Activated naive CD4-positive, alpha-beta T cell treated with anti-CD3 and anti-CD28 coated beads for 36 hours (primary cell): ENCODE results near the gene GTF2F2. TPM values are rescaled to one million over a fixed set of nuclear protein-coding genes. Genes with fewer than 3 reads are reported as not detected.

Experiments
- CTCF ChIA-PET: fragments of 350-600 bp; sonication (Branson Sonifier 250); formaldehyde crosslinking; loops from one replicate; lab custom pipeline; 2021; ENCODE audit warnings: antibody characterized with exemption; lab: Charles Lee
- DNase-seq: peaks from one replicate; pipeline ENCODE4 v3.0.0-alpha.2; 2020
- H3K27ac Mint-ChIP-seq: one replicate; pipeline ENCODE4 v1.8.0; 2021; ENCODE audit warnings: mild to moderate bottlenecking, mixed read lengths
- H3K27me3 Mint-ChIP-seq: one replicate; pipeline ENCODE4 v1.8.0; 2021; ENCODE audit warnings: low read depth, mixed read lengths
- H3K36me3 Mint-ChIP-seq: one replicate; pipeline ENCODE4 v1.8.0; 2021; ENCODE audit warnings: low read depth, mixed read lengths
- H3K4me1 Mint-ChIP-seq: one replicate; pipeline ENCODE4 v1.8.0; 2021; ENCODE audit warnings: low read depth, mixed read lengths
- H3K4me3 Mint-ChIP-seq: one replicate; pipeline ENCODE4 v1.8.0; 2021; ENCODE audit warnings: mild to moderate bottlenecking, moderate library complexity, mixed read lengths
- H3K9me3 Mint-ChIP-seq: one replicate; pipeline ENCODE4 v1.8.0; 2021; ENCODE audit warnings: mixed read lengths
- intact Hi-C: fragments of 100-400 bp; cut with micrococcal nuclease; formaldehyde crosslinking; loops from one replicate; pipeline ENCODE4 v1.15.1; 2023
- total RNA-seq, 2 experiments: library from RNA; stranded (reverse); gene quantifications; one replicate each; pipeline ENCODE4 v1.2.3, GENCODE V29; 2021

The GTF2F2 gene
- total RNA-seq, 2 experiments from 2014 or later, result 21.3 to 22.4 TPM

- H3K9me3 Mint-ChIP-seq, result no peaks in the 10 kb centered on the region
- DNase-seq, result no peak
- peaks cover 24% of the 10 kb centered on the region for H3K4me1 Mint-ChIP-seq
- peaks cover 19% of the 10 kb centered on the region for H3K36me3 Mint-ChIP-seq
- intact Hi-C loops, result no loop called here
- CTCF ChIA-PET, result interaction anchor here (0.7 kb wide), 1 partner anchor 930 kb away, joined by 3 read pairs; no protein-coding TSS in a partner anchor
- no peak overlapping the region for H3K27ac Mint-ChIP-seq
- no peak overlapping the region for H3K4me3 Mint-ChIP-seq
- no peaks in the 10 kb centered on the region for H3K27me3 Mint-ChIP-seq
Observed at GRCh38 chr13:45225370-45225769, 105.1 kb downstream of the GTF2F2 start.

GRCh38 chr13:45226024-45226423, 105.7 kb downstream of the GTF2F2 start:
- H3K27me3 Mint-ChIP-seq, result no peaks in the 10 kb centered on the region
- H3K9me3 Mint-ChIP-seq, result no peaks in the 10 kb centered on the region
- peaks cover 17% of the 10 kb centered on the region for H3K36me3 Mint-ChIP-seq
- intact Hi-C loops, result no loop called here
- CTCF ChIA-PET, result interaction anchor here (0.7 to 1.2 kb wide), 2 partner anchors 177 to 931 kb away, joined by 3 read pairs; no protein-coding TSS in a partner anchor
- no peak overlapping the region for H3K4me3 Mint-ChIP-seq
- H3K4me1 Mint-ChIP-seq, result peaks cover 24% of the 10 kb centered on the region
- no peak for DNase-seq
- H3K27ac Mint-ChIP-seq, result peak overlapping the region; percentile 10

GRCh38 chr13:45228002-45228401, 107.7 kb downstream of the GTF2F2 start:
- H3K36me3 Mint-ChIP-seq, result peaks cover 15% of the 10 kb centered on the region
- no peaks in the 10 kb centered on the region for H3K27me3 Mint-ChIP-seq
- CTCF ChIA-PET, result interaction anchor here (0.7 to 1.5 kb wide), 2 partner anchors 23 to 52 kb away, joined by 3 read pairs; no protein-coding TSS in a partner anchor
- intact Hi-C loops, result no loop called here
- H3K27ac Mint-ChIP-seq, result no peak overlapping the region
- DNase-seq, result no peak
- H3K9me3 Mint-ChIP-seq, result no peaks in the 10 kb centered on the region
- no peak overlapping the region for H3K4me3 Mint-ChIP-seq
- H3K4me1 Mint-ChIP-seq, result peaks cover 28% of the 10 kb centered on the region

GRCh38 chr13:45229172-45229571, 108.9 kb downstream of the GTF2F2 start:
- no peak overlapping the region for H3K27ac Mint-ChIP-seq
- CTCF ChIA-PET, result no interaction called here

GRCh38 chr13:45231305-45231704, 111.0 kb downstream of the GTF2F2 start:
- intact Hi-C loops, result no loop called here
- H3K4me1 Mint-ChIP-seq, result peaks cover 15% of the 10 kb centered on the region

More at GRCh38 chr13:45229172-45229571, 108.9 kb downstream of the GTF2F2 start:
- Mint-ChIP-seq H3K4me3 (no peak overlapping the region), H3K36me3 (peaks cover 14% of the 10 kb centered on the region), H3K4me1 (peaks cover 26% of the 10 kb centered on the region), H3K9me3 (no peaks in the 10 kb centered on the region), H3K27me3 (no peaks in the 10 kb centered on the region)
- DNase-seq, result no peak
- intact Hi-C loops, result no loop called here

GRCh38 chr13:45231722-45232121, 111.4 kb downstream of the GTF2F2 start:
- peaks cover 11% of the 10 kb centered on the region for H3K4me1 Mint-ChIP-seq
- no peaks in the 10 kb centered on the region for H3K27me3 Mint-ChIP-seq
- intact Hi-C loops, result no loop called here
- no peak overlapping the region for H3K27ac Mint-ChIP-seq
- no peak for DNase-seq
- H3K36me3 Mint-ChIP-seq, result peaks cover 12% of the 10 kb centered on the region
- no peak overlapping the region for H3K4me3 Mint-ChIP-seq
- CTCF ChIA-PET, result no interaction called here
- no peaks in the 10 kb centered on the region for H3K9me3 Mint-ChIP-seq

More at GRCh38 chr13:45231305-45231704, 111.0 kb downstream of the GTF2F2 start:
- CTCF ChIA-PET, result no interaction called here
- Mint-ChIP-seq H3K4me3 (no peak overlapping the region), H3K27me3 (no peaks in the 10 kb centered on the region), H3K9me3 (no peaks in the 10 kb centered on the region), H3K36me3 (peaks cover 12% of the 10 kb centered on the region), H3K27ac (no peak overlapping the region)
- no peak for DNase-seq

GRCh38 chr13:45232591-45232990, 112.3 kb downstream of the GTF2F2 start:
- Mint-ChIP-seq H3K27me3 (no peaks in the 10 kb centered on the region), H3K9me3 (no peaks in the 10 kb centered on the region), H3K36me3 (peaks cover 12% of the 10 kb centered on the region), H3K4me3 (no peak overlapping the region), H3K27ac (no peak overlapping the region), H3K4me1 (peaks cover 10% of the 10 kb centered on the region)
- intact Hi-C loops, result no loop called here
- CTCF ChIA-PET, result no interaction called here
- no peak for DNase-seq

- DNase-seq, result no peak
- no peaks in the 10 kb centered on the region for H3K9me3 Mint-ChIP-seq
- no peak overlapping the region for H3K4me3 Mint-ChIP-seq
- H3K27ac Mint-ChIP-seq, result no peak overlapping the region
- peaks cover 1% of the 10 kb centered on the region for H3K36me3 Mint-ChIP-seq
- no peaks in the 10 kb centered on the region for H3K27me3 Mint-ChIP-seq
- H3K4me1 Mint-ChIP-seq, result peaks cover 6% of the 10 kb centered on the region
- CTCF ChIA-PET, result interaction anchor here (0.6 to 0.7 kb wide), 2 partner anchors 41 to 630 kb away, joined by 5 to 6 read pairs; no protein-coding TSS in a partner anchor
- intact Hi-C loops, result no loop called here
Observed at GRCh38 chr13:45238945-45239795, 118.9 kb downstream of the GTF2F2 start.

GRCh38 chr13:45240143-45240542, 119.8 kb downstream of the GTF2F2 start:
- intact Hi-C loops, result no loop called here
- no peak overlapping the region for H3K27ac Mint-ChIP-seq
- no peaks in the 10 kb centered on the region for H3K9me3 Mint-ChIP-seq
- no peak overlapping the region for H3K4me3 Mint-ChIP-seq
- no peaks in the 10 kb centered on the region for H3K27me3 Mint-ChIP-seq
- CTCF ChIA-PET, result interaction anchor here (0.6 to 0.7 kb wide), 2 partner anchors 40 to 471 kb away, joined by 3 to 5 read pairs; no protein-coding TSS in a partner anchor
- no peak for DNase-seq
- H3K4me1 Mint-ChIP-seq, result peaks cover 6% of the 10 kb centered on the region
- H3K36me3 Mint-ChIP-seq, result peaks cover 1% of the 10 kb centered on the region

GRCh38 chr13:45242070-45242469, 121.8 kb downstream of the GTF2F2 start:
- Mint-ChIP-seq H3K9me3 (no peaks in the 10 kb centered on the region), H3K4me1 (peaks cover 2% of the 10 kb centered on the region), H3K36me3 (peaks cover 5% of the 10 kb centered on the region), H3K4me3 (no peak overlapping the region), H3K27me3 (no peaks in the 10 kb centered on the region), H3K27ac (no peak overlapping the region)
- intact Hi-C loops, result no loop called here
- DNase-seq, result no peak
- CTCF ChIA-PET, result interaction anchor here (0.8 kb wide), 1 partner anchor 39 kb away, joined by 3 read pairs; no protein-coding TSS in a partner anchor

- H3K27me3 Mint-ChIP-seq, result no peaks in the 10 kb centered on the region
- H3K4me3 Mint-ChIP-seq, result no peak overlapping the region
- peaks cover 2% of the 10 kb centered on the region for H3K4me1 Mint-ChIP-seq
- DNase-seq, result no peak
- no peak overlapping the region for H3K27ac Mint-ChIP-seq
- intact Hi-C loops, result no loop called here
- peaks cover 5% of the 10 kb centered on the region for H3K36me3 Mint-ChIP-seq
- CTCF ChIA-PET, result no interaction called here
- no peaks in the 10 kb centered on the region for H3K9me3 Mint-ChIP-seq
Observed at GRCh38 chr13:45242524-45242923, 122.2 kb downstream of the GTF2F2 start.

GRCh38 chr13:45243077-45243476, 122.8 kb downstream of the GTF2F2 start:
- DNase-seq, result no peak
- peaks cover 5% of the 10 kb centered on the region for H3K36me3 Mint-ChIP-seq
- H3K4me1 Mint-ChIP-seq, result peaks cover 2% of the 10 kb centered on the region
- no peaks in the 10 kb centered on the region for H3K9me3 Mint-ChIP-seq
- H3K27ac Mint-ChIP-seq, result no peak overlapping the region
- no peaks in the 10 kb centered on the region for H3K27me3 Mint-ChIP-seq
- H3K4me3 Mint-ChIP-seq, result no peak overlapping the region
- CTCF ChIA-PET, result no interaction called here
- intact Hi-C loops, result no loop called here
